Esophagus squamous epithelium (tissue), 4 donors: ENCODE data around the gene EME1.

Source experiments
- POLR2A ChIP-seq, 4 donors: fragments of 450-650 bp; IDR thresholded peaks; one replicate each; pipeline ENCODE4 v1.6.1; 2017; ENCODE audit warnings: antibody characterized with exemption in 4 of 4, mild to moderate bottlenecking in 4 of 4, moderate library complexity in 3 of 4
- TF ChIP-seq, protein P1 (sequence below), 6 experiments: fragments of 450-650 bp in 4 of 6; fragments of 200-600 bp in 2 of 6; sonication (generic) in 2 of 6; IDR thresholded peaks; one replicate each; pipeline ENCODE4 v1.5.1; 2016 to 2019; ENCODE audit warnings: antibody characterized with exemption in 6 of 6, mild to moderate bottlenecking in 4 of 6, moderate library complexity in 4 of 6

DNA sequence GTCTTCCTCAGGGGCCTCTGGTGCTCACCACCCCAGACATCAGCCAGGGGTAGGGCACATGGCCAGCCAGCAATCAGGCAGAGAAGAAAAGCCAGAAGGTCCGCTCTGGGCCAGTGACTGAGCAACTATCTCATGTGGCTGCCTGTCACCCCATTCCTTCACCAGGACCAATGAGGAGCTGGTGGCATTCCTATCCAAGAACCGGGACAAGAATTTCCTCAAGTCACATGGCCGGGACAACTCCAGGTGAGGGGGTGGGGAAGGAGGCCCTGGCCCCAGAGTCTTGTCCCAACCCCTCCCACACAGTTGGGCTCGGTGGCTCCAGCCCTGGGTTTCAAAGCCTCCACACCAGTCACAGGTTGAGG is 17.7 kb upstream of the EME1 start:
- TF ChIP-seq, protein P1, sequence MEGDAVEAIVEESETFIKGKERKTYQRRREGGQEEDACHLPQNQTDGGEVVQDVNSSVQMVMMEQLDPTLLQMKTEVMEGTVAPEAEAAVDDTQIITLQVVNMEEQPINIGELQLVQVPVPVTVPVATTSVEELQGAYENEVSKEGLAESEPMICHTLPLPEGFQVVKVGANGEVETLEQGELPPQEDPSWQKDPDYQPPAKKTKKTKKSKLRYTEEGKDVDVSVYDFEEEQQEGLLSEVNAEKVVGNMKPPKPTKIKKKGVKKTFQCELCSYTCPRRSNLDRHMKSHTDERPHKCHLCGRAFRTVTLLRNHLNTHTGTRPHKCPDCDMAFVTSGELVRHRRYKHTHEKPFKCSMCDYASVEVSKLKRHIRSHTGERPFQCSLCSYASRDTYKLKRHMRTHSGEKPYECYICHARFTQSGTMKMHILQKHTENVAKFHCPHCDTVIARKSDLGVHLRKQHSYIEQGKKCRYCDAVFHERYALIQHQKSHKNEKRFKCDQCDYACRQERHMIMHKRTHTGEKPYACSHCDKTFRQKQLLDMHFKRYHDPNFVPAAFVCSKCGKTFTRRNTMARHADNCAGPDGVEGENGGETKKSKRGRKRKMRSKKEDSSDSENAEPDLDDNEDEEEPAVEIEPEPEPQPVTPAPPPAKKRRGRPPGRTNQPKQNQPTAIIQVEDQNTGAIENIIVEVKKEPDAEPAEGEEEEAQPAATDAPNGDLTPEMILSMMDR (IDR thresholded peaks at IDR 0.05), result no peak
- no peak for TF ChIP-seq POLR2A (IDR thresholded peaks at IDR 0.05)
